Effector CD8-positive, alpha-beta T cell (primary cell): Measurements from ENCODE around the gene ELMO1.

ENCODE experiments used
- DNase-seq: peaks from one replicate; lab custom pipeline; 2025; lab: John Stamatoyannopoulos, UW

Gene ELMO1

GRCh38 chr7:37131855-37132254 is 316.8 kb downstream of the ELMO1 start:
- DNase-seq, result no peak

- DNase-seq, result no peak
Observed at GRCh38 chr7:37129035-37129425, 319.6 kb downstream of the ELMO1 start.

GRCh38 chr7:37128327-37129034 is 320.2 kb downstream of the ELMO1 start:
- no peak for DNase-seq

GRCh38 chr7:37119296-37119860 is 329.3 kb downstream of the ELMO1 start:
- no peak for DNase-seq

- DNase-seq, result no peak
Observed at GRCh38 chr7:37118004-37118403, 330.7 kb downstream of the ELMO1 start.

GRCh38 chr7:37117292-37117691 is 331.4 kb downstream of the ELMO1 start:
- no peak for DNase-seq

- DNase-seq, result no peak
Observed at GRCh38 chr7:37116093-37116701, 332.5 kb downstream of the ELMO1 start.

- DNase-seq, result no peak
Observed at GRCh38 chr7:37113661-37114355, 334.9 kb downstream of the ELMO1 start.

GRCh38 chr7:37112876-37113275 is 335.8 kb downstream of the ELMO1 start:
- DNase-seq, result no peak

GRCh38 chr7:37112218-37112617 is 336.4 kb downstream of the ELMO1 start:
- DNase-seq, result no peak

GRCh38 chr7:37111459-37111858 is 337.2 kb downstream of the ELMO1 start:
- no peak for DNase-seq

- no peak for DNase-seq
Observed at GRCh38 chr7:37110660-37111424, 337.8 kb downstream of the ELMO1 start.

- DNase-seq, result no peak
Observed at GRCh38 chr7:37109843-37110242, 338.8 kb downstream of the ELMO1 start.

- no peak for DNase-seq
Observed at GRCh38 chr7:37109016-37109683, 339.5 kb downstream of the ELMO1 start.

GRCh38 chr7:37108615-37109014 is 340.0 kb downstream of the ELMO1 start:
- DNase-seq, result no peak

- DNase-seq, result no peak
Observed at GRCh38 chr7:37107047-37107750, 341.5 kb downstream of the ELMO1 start.

GRCh38 chr7:37105762-37106161 is 342.9 kb downstream of the ELMO1 start:
- no peak for DNase-seq

- DNase-seq, result no peak
Observed at GRCh38 chr7:37104822-37105518, 343.7 kb downstream of the ELMO1 start.

- no peak for DNase-seq
Observed at GRCh38 chr7:37102518-37103137, 346.0 kb downstream of the ELMO1 start.
